ENCODE measurements around the gene EMILIN2.

DNA sequence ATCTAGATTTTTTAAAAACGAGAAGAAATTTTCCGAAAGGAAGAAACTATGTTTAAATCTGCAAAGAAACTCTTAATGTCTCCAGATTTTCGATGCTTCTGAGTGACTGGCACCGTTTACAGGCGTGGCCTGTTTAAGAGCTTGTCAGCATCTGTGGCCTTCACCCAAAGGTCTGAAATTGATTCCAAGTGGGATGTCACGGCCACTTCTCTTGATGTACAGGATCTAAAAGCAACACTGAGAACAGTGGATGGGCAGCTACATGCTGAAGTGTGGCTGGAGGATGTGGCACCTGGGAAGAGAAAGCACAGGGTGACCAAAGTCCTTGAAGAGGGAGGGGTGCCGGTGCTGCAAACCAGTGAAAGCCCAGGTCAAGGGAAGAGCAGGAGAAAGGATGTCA, 28.0 kb downstream of the EMILIN2 start:
- TF ChIP-seq, protein P1, sequence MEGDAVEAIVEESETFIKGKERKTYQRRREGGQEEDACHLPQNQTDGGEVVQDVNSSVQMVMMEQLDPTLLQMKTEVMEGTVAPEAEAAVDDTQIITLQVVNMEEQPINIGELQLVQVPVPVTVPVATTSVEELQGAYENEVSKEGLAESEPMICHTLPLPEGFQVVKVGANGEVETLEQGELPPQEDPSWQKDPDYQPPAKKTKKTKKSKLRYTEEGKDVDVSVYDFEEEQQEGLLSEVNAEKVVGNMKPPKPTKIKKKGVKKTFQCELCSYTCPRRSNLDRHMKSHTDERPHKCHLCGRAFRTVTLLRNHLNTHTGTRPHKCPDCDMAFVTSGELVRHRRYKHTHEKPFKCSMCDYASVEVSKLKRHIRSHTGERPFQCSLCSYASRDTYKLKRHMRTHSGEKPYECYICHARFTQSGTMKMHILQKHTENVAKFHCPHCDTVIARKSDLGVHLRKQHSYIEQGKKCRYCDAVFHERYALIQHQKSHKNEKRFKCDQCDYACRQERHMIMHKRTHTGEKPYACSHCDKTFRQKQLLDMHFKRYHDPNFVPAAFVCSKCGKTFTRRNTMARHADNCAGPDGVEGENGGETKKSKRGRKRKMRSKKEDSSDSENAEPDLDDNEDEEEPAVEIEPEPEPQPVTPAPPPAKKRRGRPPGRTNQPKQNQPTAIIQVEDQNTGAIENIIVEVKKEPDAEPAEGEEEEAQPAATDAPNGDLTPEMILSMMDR (IDR thresholded peaks at IDR 0.05) = no peak
- TF ChIP-seq POLR2A (IDR thresholded peaks at IDR 0.05) (no peak), POLR2AphosphoS5 (IDR thresholded peaks at IDR 0.05) (no peak)
